H1 (cell line): ENCODE data around the gene TMEM164. TPM values are rescaled to one million over a fixed set of nuclear protein-coding genes. Genes with fewer than 3 reads are reported as not detected.

Experiments
- CTCF ChIA-PET: fragments of 300-600 bp; sonication (Branson Sonifier 250); formaldehyde crosslinking; loops from one replicate; lab custom pipeline; 2021; ENCODE audit not compliant: partially characterized antibody; lab: Charles Lee
- POLR2A ChIA-PET: fragments of 300-600 bp; sonication (Branson Sonifier 250); formaldehyde crosslinking; loops from one replicate; lab custom pipeline; 2021; ENCODE audit warnings: inconsistent platforms; ENCODE audit not compliant: partially characterized antibody; lab: Charles Lee
- DNase-seq, 2 experiments: peaks; one replicate each; pipeline versions ENCODE4 v3.0.0 to v3.0.0-alpha.2; 2010 to 2022; ENCODE audit warnings: low spot score in 2 of 2, low read depth in 1 of 2, mixed read lengths in 1 of 2
- FAIRE-seq: peaks from 2 replicates; lab custom pipeline; 2011; peaks lifted over from hg19 to GRCh38; lab: Jason Lieb, UNC
- H2AFZ ChIP-seq: 2 replicates; pipeline ENCODE4 v1.8.1; 2012; ENCODE audit warnings: low read length, inconsistent platforms
- H2AK5ac ChIP-seq: 2 replicates; pipeline ENCODE4 v1.6.1; 2013; ENCODE audit warnings: low read depth, low read length
- H2BK120ac ChIP-seq: replicated peaks from 2 replicates; pipeline ENCODE3; 2013; ENCODE audit warnings: low read depth, low read length, inconsistent platforms
- H2BK12ac ChIP-seq: 2 replicates; pipeline ENCODE4 v1.6.1; 2013; ENCODE audit warnings: low read depth, low read length
- H2BK15ac ChIP-seq: 2 replicates; pipeline ENCODE4 v1.6.1; 2013; ENCODE audit warnings: low read length
- H2BK20ac ChIP-seq: 2 replicates; pipeline ENCODE4 v1.6.1; 2013; ENCODE audit warnings: low read length
- H2BK5ac ChIP-seq: 2 replicates; pipeline ENCODE4 v1.6.1; 2013; ENCODE audit warnings: low read depth, low read length
- H3K14ac ChIP-seq: 2 replicates; pipeline ENCODE4 v1.6.1; 2013; ENCODE audit warnings: inconsistent platforms; ENCODE audit not compliant: insufficient read length
- H3K18ac ChIP-seq: 2 replicates; pipeline ENCODE4 v1.6.1; 2013; ENCODE audit warnings: low read length; ENCODE audit errors: extremely low read depth
- H3K23ac ChIP-seq: 2 replicates; pipeline ENCODE4 v1.6.1; 2013; ENCODE audit warnings: inconsistent platforms; ENCODE audit not compliant: insufficient read length
- H3K23me2 ChIP-seq: 2 replicates; pipeline ENCODE4 v1.6.1; 2013; ENCODE audit warnings: low read depth, low read length
- H3K27ac ChIP-seq: 2 replicates; pipeline ENCODE4 v1.6.1; 2011; ENCODE audit warnings: low read depth, low read length, inconsistent platforms
- H3K27me3 ChIP-seq, 4 experiments: replicated peaks in 1 of 4; 1 replicate in 1 of 4; 2 replicates in 3 of 4; pipeline versions ENCODE4 v1.6.1 to v1.8.1; 2011 to 2013; ENCODE audit warnings: low read length in 3 of 4, mild to moderate bottlenecking in 3 of 4, inconsistent platforms in 2 of 4, mixed read lengths in 2 of 4, moderate library complexity in 1 of 4; ENCODE audit not compliant: control insufficient read depth in 3 of 4, insufficient read depth in 3 of 4; ENCODE audit errors: extremely low read depth in 1 of 4
- H3K36me3 ChIP-seq, 4 experiments: 2 replicates each; pipeline versions ENCODE4 v1.6.1 to v1.8.1; 2011 to 2013; ENCODE audit warnings: mild to moderate bottlenecking in 4 of 4, low read length in 3 of 4, moderate library complexity in 2 of 4, control low read depth in 1 of 4, inconsistent platforms in 1 of 4; ENCODE audit not compliant: insufficient read depth in 4 of 4, control insufficient read depth in 2 of 4
- H3K4ac ChIP-seq: replicated peaks from 2 replicates; pipeline ENCODE3; 2013; ENCODE audit warnings: low read length, low read depth, mixed read lengths, inconsistent platforms; ENCODE audit not compliant: insufficient read length
- H3K4me1 ChIP-seq, 4 experiments: replicated peaks in 1 of 4; 1 replicate in 1 of 4; 2 replicates in 3 of 4; pipeline versions ENCODE4 v1.6.1 to v1.8.1; 2011 to 2013; ENCODE audit warnings: low read length in 3 of 4, inconsistent platforms in 2 of 4, mixed read lengths in 1 of 4; ENCODE audit not compliant: insufficient read depth in 4 of 4, control insufficient read depth in 3 of 4
- H3K4me2 ChIP-seq, 2 experiments: 2 replicates each; pipeline versions ENCODE4 v1.6.1 to v1.8.1; 2011 to 2013; ENCODE audit warnings: low read depth in 2 of 2, low read length in 2 of 2, control low read depth in 1 of 2, inconsistent platforms in 1 of 2, mild to moderate bottlenecking in 1 of 2; ENCODE audit not compliant: insufficient read depth in 1 of 2
- H3K4me3 ChIP-seq, 4 experiments: fragments of 200-600, 300-600 bp in 1 of 4; sonication (generic), shearing (Covaris generic), sonication (Bioruptor Twin) in 1 of 4; 2 replicates each; pipeline versions ENCODE4 v1.5.1 to v1.8.1; 2011 to 2016; ENCODE audit warnings: low read length in 4 of 4, low read depth in 3 of 4, control low read depth in 2 of 4, inconsistent platforms in 2 of 4, mild to moderate bottlenecking in 2 of 4, mixed read lengths in 1 of 4, moderate library complexity in 1 of 4; ENCODE audit not compliant: insufficient read depth in 2 of 4; ENCODE audit errors: extremely low read depth in 1 of 4
- H3K56ac ChIP-seq: replicated peaks from 2 replicates; pipeline ENCODE3; 2013; ENCODE audit warnings: low read depth, mild to moderate bottlenecking, mixed read lengths, low read length, inconsistent platforms; ENCODE audit not compliant: insufficient read length
- H3K79me1 ChIP-seq: 2 replicates; pipeline ENCODE4 v1.6.1; 2013; ENCODE audit warnings: low read depth, low read length, control low read depth
- H3K79me2 ChIP-seq, 2 experiments: 2 replicates each; pipeline versions ENCODE4 v1.6.1 to v1.8.1; 2012 to 2013; ENCODE audit warnings: low read length in 2 of 2, mild to moderate bottlenecking in 2 of 2, inconsistent platforms in 1 of 2; ENCODE audit not compliant: insufficient read depth in 2 of 2, control insufficient read depth in 1 of 2
- H3K9ac ChIP-seq, 4 experiments: replicated peaks in 1 of 4; 1 replicate in 1 of 4; 2 replicates in 3 of 4; pipeline versions ENCODE4 v1.6.1 to v1.8.1; 2011 to 2013; ENCODE audit warnings: low read depth in 3 of 4, low read length in 3 of 4, control low read depth in 2 of 4, mild to moderate bottlenecking in 2 of 4, moderate library complexity in 2 of 4, inconsistent platforms in 1 of 4; ENCODE audit errors: extremely low read depth in 1 of 4
- H3K9me3 ChIP-seq, 2 experiments: 2 replicates each; pipeline versions ENCODE4 v1.6.1 to v1.8.1; 2012 to 2013; ENCODE audit warnings: mild to moderate bottlenecking in 2 of 2, moderate library complexity in 2 of 2, control low read depth in 1 of 2, inconsistent platforms in 1 of 2, low read depth in 1 of 2, low read length in 1 of 2, mixed read lengths in 1 of 2; ENCODE audit not compliant: insufficient read depth in 2 of 2
- H4K20me1 ChIP-seq, 2 experiments: replicated peaks in 1 of 2; 2 replicates each; pipeline versions ENCODE3 to v1.8.1; 2011 to 2013; ENCODE audit warnings: inconsistent platforms in 2 of 2, low read length in 2 of 2, mild to moderate bottlenecking in 1 of 2; ENCODE audit not compliant: insufficient read depth in 2 of 2, control insufficient read depth in 1 of 2
- H4K5ac ChIP-seq: 2 replicates; pipeline ENCODE4 v1.6.1; 2013; ENCODE audit warnings: low read length, low read depth, mixed read lengths, inconsistent platforms; ENCODE audit not compliant: insufficient read length
- H4K8ac ChIP-seq: 2 replicates; pipeline ENCODE4 v1.8.0; 2013; ENCODE audit warnings: mild to moderate bottlenecking, moderate library complexity, low read length, inconsistent platforms; ENCODE audit not compliant: insufficient read depth; ENCODE audit errors: extremely low read depth
- H4K91ac ChIP-seq: replicated peaks from 2 replicates; pipeline ENCODE3; 2013; ENCODE audit warnings: low read length, mixed read lengths, inconsistent platforms; ENCODE audit not compliant: insufficient read length
- POLR2A ChIP-seq, 2 experiments: IDR thresholded peaks; 1 replicate in 1 of 2; 2 replicates in 1 of 2; pipeline ENCODE4 v1.6.1; 2011; ENCODE audit warnings: low read depth in 2 of 2, low read length in 2 of 2, mild to moderate bottlenecking in 2 of 2; ENCODE audit errors: control extremely low read depth in 1 of 2
- POU5F1 ChIP-seq: IDR thresholded peaks from 2 replicates; pipeline ENCODE4 v1.6.1; 2011; ENCODE audit warnings: low read depth, mild to moderate bottlenecking, low read length, moderate library complexity
- SUZ12 ChIP-seq: fragments of 200-600 bp; sonication (generic); IDR thresholded peaks from 2 replicates; pipeline ENCODE4 v1.6.1; 2012; ENCODE audit warnings: mild to moderate bottlenecking, inconsistent platforms, low read length, moderate library complexity, mixed read lengths
- whole genome bisulfite sequencing, 2 experiments: shearing (Covaris generic) in 1 of 2; methylation state at CpG; one replicate each; pipeline versions ENCODE4 v1.1.6 to v1.1.7; 2013 to 2015; ENCODE audit warnings: low lambda C conversion rate in 2 of 2, mixed read lengths in 2 of 2, inconsistent platforms in 1 of 2, low coverage in 1 of 2, missing lambda C conversion rate in 1 of 2; ENCODE audit not compliant: insufficient replicate concordance in 2 of 2, insufficient coverage in 1 of 2, insufficient read length in 1 of 2; ENCODE audit errors: extremely low coverage in 1 of 2, missing lambda C conversion rate in 1 of 2; 5-methylcytosine and 5-hydroxymethylcytosine counted together
- polyA plus RNA-seq, 7 experiments: library from polyadenylated mRNA; depleted of rRNA in 3 of 7; stranded (reverse) in 5 of 7; unstranded in 2 of 7; fragments of >200 nt in 5 of 7; fragments of 200-250 nt in 2 of 7; gene quantifications; 1 replicate in 5 of 7; 2 replicates in 1 of 7; 4 replicates in 1 of 7; pipeline versions ENCODE4 v1.2.1 to v1.2.3, GENCODE V29; 2011 to 2013; ENCODE audit warnings: missing spikeins in 2 of 7, mixed read lengths in 2 of 7
- total RNA-seq: library from RNA; stranded (reverse); fragmentation: NEBNext Ultra II Directional; extraction: Animal tissue kit (Norgen Biotek cat#: 25700); gene quantifications from 2 replicates; pipeline ENCODE4 v1.2.1, GENCODE V29; 2021

TMEM164 gene
- total and polyA plus RNA-seq, 2 of the 8 experiments (the other 6 are each of a cell fraction or from before 2014, with no cell fraction given), result 7.3 to 14.8 TPM

- H3K4me3 ChIP-seq, result peak overlapping the region; percentile 24 to 72 (median 50); a peak in 7 of 8 replicates
- no peak overlapping the region for H4K5ac ChIP-seq
- no peak overlapping the region for H4K91ac ChIP-seq
- no peak overlapping the region for H2BK120ac ChIP-seq
- DNase-seq, result no peak
- no peak overlapping the region for H3K56ac ChIP-seq
- H3K79me2 ChIP-seq, result peaks cover 0 to 3% of the 10 kb centered on the region in 2 experiments; a peak in 1 of 4 replicates
- TF ChIP-seq SUZ12 (no peak), POU5F1 (no peak), POLR2A (IDR thresholded peaks at IDR 0.05; ENCODE audit: control extremely low read depth in 1 of 2, low read depth in 2 of 2, low read length in 2 of 2) (no peak)
- H3K4ac ChIP-seq, result no peak overlapping the region
- ChIA-PET CTCF (interaction anchor here (0.6 kb wide), 1 partner anchor 145 kb away, joined by 3 read pairs; no protein-coding TSS in a partner anchor), POLR2A (interaction anchor here (1.1 to 1.9 kb wide), 2 partner anchors 11 to 13 kb away, joined by 3 to 8 read pairs; no protein-coding TSS in a partner anchor)
- no peak for FAIRE-seq
- H2BK5ac ChIP-seq, result 0 out of 2 replicates have a peak overlapping the region, but pooled peaks have one; percentile 66
- no peaks in the 10 kb centered on the region for H3K9me3 ChIP-seq
- H2BK15ac ChIP-seq, result no peak overlapping the region
- no peak overlapping the region for H3K14ac ChIP-seq
- H2BK12ac ChIP-seq, result no peak overlapping the region
- WGBS, 2 experiments, result 0% methylated on average over 4 of the region's 13 CpGs; no CpG with 5 or more reads in 1 of the 2 experiments
- H3K36me3 ChIP-seq, result no peaks in the 10 kb centered on the region
- H2AK5ac ChIP-seq, result no peak overlapping the region
- peak overlapping the region; percentile 77 to 81 for H3K4me2 ChIP-seq
- H4K20me1 ChIP-seq, result peaks cover 0 to 3% of the 10 kb centered on the region in 2 experiments
- no peak overlapping the region for H3K23ac ChIP-seq
- peaks cover 2% of the 10 kb centered on the region; the same call in 1 of the 2 replicates for H3K23me2 ChIP-seq
- peaks cover 0 to 14% (median 5%) of the 10 kb centered on the region in 4 experiments; a peak in 6 of 7 replicates for H3K4me1 ChIP-seq
- no peaks in the 10 kb centered on the region for H3K79me1 ChIP-seq
- H3K27ac ChIP-seq, result no peak overlapping the region
- H3K27me3 ChIP-seq, result no peaks in the 10 kb centered on the region
- no peak overlapping the region for H2BK20ac ChIP-seq
- H2AFZ ChIP-seq, result peak overlapping the region; percentile 70; the same call in 1 of the 2 replicates
- H4K8ac ChIP-seq, result no peak overlapping the region
- H3K18ac ChIP-seq, result no peak overlapping the region; the same call in 1 of the 2 replicates
- H3K9ac ChIP-seq, result no peak overlapping the region
Observed at GRCh38 chrX:110001740-110002299, 1.1 kb upstream of the TMEM164 start.
